Measurements from ENCODE around the gene PLXNA4.

GRCh38 chr7:132097550-132098134, 478.6 kb downstream of the PLXNA4 start:
- no peak for TF ChIP-seq TAF1 (IDR thresholded peaks at IDR 0.05; ENCODE audit: borderline replicate concordance, low read depth, low read length)
- TF ChIP-seq POLR2A (IDR thresholded peaks at IDR 0.05; ENCODE audit: low read depth, low read length), result no peak

Measured in GM12892 (cell line).